Measurements from ENCODE around the gene ZFP30. TPM values are rescaled to one million over a fixed set of nuclear protein-coding genes. Genes with fewer than 3 reads are reported as not detected.

Gene ZFP30
- total and polyA plus RNA-seq, 2 of the 13 experiments (the other 11 are each of a cell fraction or from before 2014, with no cell fraction given) = 3.4 to 19.2 TPM

- TF ChIP-seq ZBTB40 (IDR thresholded peaks at IDR 0.05) (no peak), ZBTB40 (CRISPR knock-in tag; IDR thresholded peaks at IDR 0.05) (peak; percentile 58; the same call in 1 of the 2 replicates), ZNF160 (CRISPR knock-in tag; IDR thresholded peaks at IDR 0.05) (no peak; the same call in 1 of the 2 replicates), MIER3 (CRISPR knock-in tag; IDR thresholded peaks at IDR 0.05; ENCODE audit: borderline replicate concordance) (no peak), THYN1 (CRISPR knock-in tag; IDR thresholded peaks at IDR 0.05; ENCODE audit: borderline replicate concordance, low read depth) (no peak), HMGA1 (CRISPR knock-in tag; conservative IDR thresholded peaks at IDR 0.05) (no peak), PAXIP1 (CRISPR knock-in tag; conservative IDR thresholded peaks at IDR 0.05) (no peak), ZBTB7A (CRISPR knock-in tag; IDR thresholded peaks at IDR 0.05) (no peak), FOXK1 (CRISPR knock-in tag; IDR thresholded peaks at IDR 0.05; ENCODE audit: borderline replicate concordance, low read depth) (peak; percentile 82; the same call in 1 of the 2 replicates), PBX3 (CRISPR knock-in tag; IDR thresholded peaks at IDR 0.05; ENCODE audit: borderline replicate concordance) (no peak), ZBTB8A (CRISPR knock-in tag; IDR thresholded peaks at IDR 0.05; ENCODE audit: borderline replicate concordance, low read depth) (no peak), ZFP36L2 (CRISPR knock-in tag; IDR thresholded peaks at IDR 0.05) (no peak), SAFB2 (CRISPR knock-in tag; IDR thresholded peaks at IDR 0.05; ENCODE audit: borderline replicate concordance, low read depth) (0 out of 2 replicates have a peak, but pooled peaks have one; percentile 40), ZNF768 (CRISPR knock-in tag; IDR thresholded peaks at IDR 0.05) (peak; percentile 22; the same call in 1 of the 2 replicates), RXRA (CRISPR knock-in tag; IDR thresholded peaks at IDR 0.05) (no peak), RCOR2 (CRISPR knock-in tag; IDR thresholded peaks at IDR 0.05) (no peak)
Measured at GRCh38 chr19:37594304-37594981, 60.8 kb downstream of the ZFP30 start, which contains the start of the genes ZNF540 and ZNF571 (continued).
